Mammary epithelial cell (primary cell): Measurements from ENCODE around the gene TEX11.

Source experiments
- EZH2 ChIP-seq: IDR thresholded peaks from 2 replicates; pipeline ENCODE4 v1.6.1; 2012; ENCODE audit warnings: low read length, inconsistent platforms, borderline replicate concordance
- TF ChIP-seq, protein P1 (sequence below), 2 donors: IDR thresholded peaks in 1 of 2; conservative IDR thresholded peaks in 1 of 2; 2 replicates each; pipeline ENCODE4 v1.5.1; 2011 to 2012; ENCODE audit warnings: inconsistent platforms in 2 of 2, low read length in 2 of 2, mild to moderate bottlenecking in 2 of 2, control low read depth in 1 of 2, low read depth in 1 of 2; ENCODE audit not compliant: insufficient read depth in 1 of 2; ENCODE audit errors: extremely low read depth in 1 of 2

DNA sequence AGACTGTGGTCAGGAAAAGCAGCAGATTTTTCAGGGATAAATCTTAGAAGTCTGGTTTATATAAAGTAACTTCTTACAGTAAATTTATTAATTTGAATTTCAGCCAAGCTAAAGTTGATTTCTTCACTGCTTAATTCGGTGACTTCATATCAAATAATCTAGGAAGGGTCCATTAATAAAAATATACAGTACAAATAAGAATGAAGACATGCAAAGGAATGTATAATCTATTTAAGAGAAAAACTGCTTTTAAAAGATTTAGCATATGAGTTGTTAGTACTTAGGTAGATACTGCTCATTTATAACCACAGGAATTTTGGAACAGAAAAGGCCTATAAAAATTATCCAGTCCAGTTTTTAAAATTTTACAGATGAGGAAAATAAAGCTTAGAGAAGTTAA lies 286.8 kb downstream of the TEX11 start:
- TF ChIP-seq, protein P1, sequence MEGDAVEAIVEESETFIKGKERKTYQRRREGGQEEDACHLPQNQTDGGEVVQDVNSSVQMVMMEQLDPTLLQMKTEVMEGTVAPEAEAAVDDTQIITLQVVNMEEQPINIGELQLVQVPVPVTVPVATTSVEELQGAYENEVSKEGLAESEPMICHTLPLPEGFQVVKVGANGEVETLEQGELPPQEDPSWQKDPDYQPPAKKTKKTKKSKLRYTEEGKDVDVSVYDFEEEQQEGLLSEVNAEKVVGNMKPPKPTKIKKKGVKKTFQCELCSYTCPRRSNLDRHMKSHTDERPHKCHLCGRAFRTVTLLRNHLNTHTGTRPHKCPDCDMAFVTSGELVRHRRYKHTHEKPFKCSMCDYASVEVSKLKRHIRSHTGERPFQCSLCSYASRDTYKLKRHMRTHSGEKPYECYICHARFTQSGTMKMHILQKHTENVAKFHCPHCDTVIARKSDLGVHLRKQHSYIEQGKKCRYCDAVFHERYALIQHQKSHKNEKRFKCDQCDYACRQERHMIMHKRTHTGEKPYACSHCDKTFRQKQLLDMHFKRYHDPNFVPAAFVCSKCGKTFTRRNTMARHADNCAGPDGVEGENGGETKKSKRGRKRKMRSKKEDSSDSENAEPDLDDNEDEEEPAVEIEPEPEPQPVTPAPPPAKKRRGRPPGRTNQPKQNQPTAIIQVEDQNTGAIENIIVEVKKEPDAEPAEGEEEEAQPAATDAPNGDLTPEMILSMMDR (conservative IDR thresholded peaks at IDR 0.05 in 1 of 2, IDR thresholded peaks at IDR 0.05 in 1 of 2; ENCODE audit: extremely low read depth in 1 of 2, insufficient read depth in 1 of 2, low read depth in 1 of 2, low read length in 2 of 2), result no peak
- TF ChIP-seq EZH2, result no peak
